Erythroblast (primary cell): Measurements from ENCODE around the gene RAB11FIP3.

Source experiments
- GATA1 ChIP-seq: IDR thresholded peaks from 2 replicates; pipeline ENCODE4 v1.6.1; 2011; ENCODE audit warnings: low read depth, mild to moderate bottlenecking, control low read depth, low read length, moderate library complexity
- POLR2A ChIP-seq: IDR thresholded peaks from 2 replicates; pipeline ENCODE4 v1.6.1; 2011; ENCODE audit warnings: mild to moderate bottlenecking, low read length

DNA sequence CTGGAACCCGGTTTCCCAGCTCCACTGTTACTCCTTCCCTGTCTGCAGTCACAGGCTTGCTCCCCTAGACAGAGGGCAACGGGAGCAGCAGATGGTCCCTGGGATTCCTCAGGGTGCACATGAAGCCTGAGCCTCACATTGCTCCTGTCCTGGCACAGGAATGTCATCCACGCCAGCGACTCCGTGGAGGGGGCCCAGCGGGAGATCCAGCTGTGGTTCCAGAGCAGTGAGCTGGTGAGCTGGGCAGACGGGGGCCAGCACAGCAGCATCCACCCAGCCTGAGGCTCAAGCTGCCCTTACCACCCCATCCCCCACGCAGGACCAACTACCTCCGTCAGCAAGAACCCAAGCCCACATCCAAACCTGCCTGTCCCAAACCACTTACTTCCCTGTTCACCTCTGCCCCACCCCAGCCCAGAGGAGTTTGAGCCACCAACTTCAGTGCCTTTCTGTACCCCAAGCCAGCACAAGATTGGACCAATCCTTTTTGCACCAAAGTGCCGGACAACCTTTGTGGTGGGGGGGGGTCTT is 25.3 kb upstream of the RAB11FIP3 start:
- TF ChIP-seq POLR2A (no peak), GATA1 (no peak)
